Measurements from ENCODE around the gene TBC1D30.

Gene TBC1D30

DNA sequence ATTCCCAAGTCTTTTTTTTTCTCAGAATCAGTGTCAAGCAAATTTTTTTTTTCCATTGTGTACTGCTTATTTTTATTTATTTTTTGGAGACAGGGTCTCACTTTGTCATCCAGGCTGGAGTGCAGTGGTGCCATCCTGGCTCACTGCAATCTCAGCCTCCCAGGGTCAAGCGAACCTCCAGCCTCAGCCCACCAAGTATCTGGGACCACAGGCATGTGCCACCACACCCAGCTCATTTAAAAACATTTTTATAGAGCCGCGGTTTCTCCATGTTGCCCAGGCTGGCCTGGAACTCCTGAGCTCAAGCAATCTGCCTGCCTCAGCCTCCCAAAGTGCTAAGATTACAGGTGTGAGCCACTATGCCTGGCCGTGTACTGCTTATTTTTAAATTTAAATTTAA, 68.1 kb downstream of the TBC1D30 start:
- in situ Hi-C loops (cut with HindIII; ENCODE audit: low pct_ligation_motif_present, low pct_unique_long_range_greater_than_20kb, low sequenced_read_pairs) = no loop called here
- DNase-seq = no peak

- in situ Hi-C loops (cut with HindIII; ENCODE audit: low pct_ligation_motif_present, low pct_unique_long_range_greater_than_20kb, low sequenced_read_pairs) = no loop called here
- DNase-seq = no peak
Measured at GRCh38 chr12:64893961-64894360, 69.5 kb downstream of the TBC1D30 start.

- in situ Hi-C loops (cut with HindIII; ENCODE audit: low pct_ligation_motif_present, low pct_unique_long_range_greater_than_20kb, low sequenced_read_pairs) = no loop called here
- no peak for DNase-seq
Measured at GRCh38 chr12:64894827-64895475, 70.5 kb downstream of the TBC1D30 start.

- in situ Hi-C loops (cut with HindIII; ENCODE audit: low pct_ligation_motif_present, low pct_unique_long_range_greater_than_20kb, low sequenced_read_pairs) = no loop called here
Measured at GRCh38 chr12:64895526-64895925, 71.1 kb downstream of the TBC1D30 start.

GRCh38 chr12:64900540-64900939, 76.1 kb downstream of the TBC1D30 start:
- no peak for DNase-seq
- in situ Hi-C loops (cut with HindIII; ENCODE audit: low pct_ligation_motif_present, low pct_unique_long_range_greater_than_20kb, low sequenced_read_pairs) = no loop called here

More at GRCh38 chr12:64895526-64895925, 71.1 kb downstream of the TBC1D30 start:
- DNase-seq = no peak

- in situ Hi-C loops (cut with HindIII; ENCODE audit: low pct_ligation_motif_present, low pct_unique_long_range_greater_than_20kb, low sequenced_read_pairs) = no loop called here
- no peak for DNase-seq
Measured at GRCh38 chr12:64903479-64904152, 79.2 kb downstream of the TBC1D30 start.

GRCh38 chr12:64907097-64907496, 82.7 kb downstream of the TBC1D30 start:
- in situ Hi-C loops (cut with HindIII; ENCODE audit: low pct_ligation_motif_present, low pct_unique_long_range_greater_than_20kb, low sequenced_read_pairs) = no loop called here
- no peak for DNase-seq

DNA sequence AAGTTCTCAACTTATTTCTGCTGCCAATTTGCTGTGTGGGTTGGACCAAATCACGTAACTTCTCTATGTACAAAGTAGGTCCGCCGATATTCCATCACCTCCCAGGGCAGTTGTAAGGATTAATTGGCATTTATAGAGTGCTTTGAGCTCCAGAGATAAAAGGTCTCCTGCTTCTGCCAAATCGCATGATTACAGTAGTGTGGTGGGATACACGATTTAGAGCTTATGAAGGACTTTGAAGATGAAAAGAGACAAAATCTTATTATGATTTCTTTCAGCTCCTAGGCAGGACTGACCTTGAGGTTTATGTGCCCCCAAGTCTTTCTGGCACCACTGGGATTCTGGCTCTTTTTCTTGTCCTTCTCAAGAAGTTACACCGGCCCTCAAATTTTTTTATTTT, 84.7 kb downstream of the TBC1D30 start:
- in situ Hi-C loops (cut with HindIII; ENCODE audit: low pct_ligation_motif_present, low pct_unique_long_range_greater_than_20kb, low sequenced_read_pairs) = no loop called here
- DNase-seq = no peak

GRCh38 chr12:64911081-64911480, 86.6 kb downstream of the TBC1D30 start:
- in situ Hi-C loops (cut with HindIII; ENCODE audit: low pct_ligation_motif_present, low pct_unique_long_range_greater_than_20kb, low sequenced_read_pairs) = no loop called here
- DNase-seq = no peak

DNA sequence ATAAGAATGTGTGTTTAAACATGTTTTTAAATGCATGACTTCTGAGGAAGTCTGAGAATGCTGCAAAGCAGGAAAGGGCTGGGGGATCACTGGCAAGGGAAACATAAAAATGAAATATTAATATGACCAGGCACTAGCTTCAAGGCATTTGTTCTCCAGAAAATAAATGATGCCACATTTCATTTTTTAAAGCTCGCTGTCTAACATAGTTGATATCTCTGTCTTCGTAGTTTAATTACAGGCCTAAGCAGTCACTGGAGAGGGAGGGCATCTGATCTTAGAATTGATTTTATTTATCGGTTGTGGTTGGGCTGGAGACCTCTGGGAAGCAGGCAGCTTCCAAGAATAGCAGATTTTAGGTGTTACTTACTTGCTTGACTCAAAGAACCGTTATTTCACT, 87.5 kb downstream of the TBC1D30 start:
- DNase-seq = no peak
- in situ Hi-C loops (cut with HindIII; ENCODE audit: low pct_ligation_motif_present, low pct_unique_long_range_greater_than_20kb, low sequenced_read_pairs) = no loop called here

DNA sequence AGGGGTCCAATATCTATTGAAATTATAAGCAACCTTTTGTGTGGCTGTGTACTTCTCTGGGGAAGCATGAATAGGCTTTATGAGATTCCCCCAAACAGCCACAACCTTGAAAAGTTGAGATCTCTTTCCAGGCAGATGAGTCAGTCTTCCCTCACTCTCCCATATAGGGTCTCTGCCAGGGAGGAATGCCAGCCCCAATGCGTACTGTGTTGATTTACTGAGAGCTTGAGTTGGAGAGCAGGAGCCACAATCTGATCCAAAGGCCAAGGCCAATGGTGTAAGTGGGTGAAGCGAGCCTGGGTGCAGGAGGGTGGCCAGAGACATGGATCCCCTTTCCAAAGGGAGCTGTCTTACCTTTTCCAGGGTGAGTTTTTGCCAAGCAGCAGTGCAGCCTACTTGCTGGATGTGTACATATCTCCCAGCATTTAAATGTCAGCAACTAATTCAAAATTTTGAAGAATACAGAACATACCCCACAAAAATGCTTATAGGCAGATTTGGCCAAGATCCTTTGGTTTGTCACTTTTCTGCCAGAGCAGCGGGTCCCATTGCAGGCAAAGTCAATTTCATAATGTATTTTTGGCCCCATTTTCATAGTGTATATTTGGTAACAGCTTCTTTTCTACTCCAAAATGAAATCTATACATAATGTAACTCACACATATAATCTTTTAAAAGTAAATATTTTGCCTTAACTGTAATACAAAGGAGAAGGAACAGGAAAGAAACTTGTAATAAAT, 88.2 kb downstream of the TBC1D30 start:
- DNase-seq = no peak
- in situ Hi-C loops (cut with HindIII; ENCODE audit: low pct_ligation_motif_present, low pct_unique_long_range_greater_than_20kb, low sequenced_read_pairs) = no loop called here

GRCh38 chr12:64915242-64915641, 90.8 kb downstream of the TBC1D30 start:
- in situ Hi-C loops (cut with HindIII; ENCODE audit: low pct_ligation_motif_present, low pct_unique_long_range_greater_than_20kb, low sequenced_read_pairs) = no loop called here
- DNase-seq = no peak

DNA sequence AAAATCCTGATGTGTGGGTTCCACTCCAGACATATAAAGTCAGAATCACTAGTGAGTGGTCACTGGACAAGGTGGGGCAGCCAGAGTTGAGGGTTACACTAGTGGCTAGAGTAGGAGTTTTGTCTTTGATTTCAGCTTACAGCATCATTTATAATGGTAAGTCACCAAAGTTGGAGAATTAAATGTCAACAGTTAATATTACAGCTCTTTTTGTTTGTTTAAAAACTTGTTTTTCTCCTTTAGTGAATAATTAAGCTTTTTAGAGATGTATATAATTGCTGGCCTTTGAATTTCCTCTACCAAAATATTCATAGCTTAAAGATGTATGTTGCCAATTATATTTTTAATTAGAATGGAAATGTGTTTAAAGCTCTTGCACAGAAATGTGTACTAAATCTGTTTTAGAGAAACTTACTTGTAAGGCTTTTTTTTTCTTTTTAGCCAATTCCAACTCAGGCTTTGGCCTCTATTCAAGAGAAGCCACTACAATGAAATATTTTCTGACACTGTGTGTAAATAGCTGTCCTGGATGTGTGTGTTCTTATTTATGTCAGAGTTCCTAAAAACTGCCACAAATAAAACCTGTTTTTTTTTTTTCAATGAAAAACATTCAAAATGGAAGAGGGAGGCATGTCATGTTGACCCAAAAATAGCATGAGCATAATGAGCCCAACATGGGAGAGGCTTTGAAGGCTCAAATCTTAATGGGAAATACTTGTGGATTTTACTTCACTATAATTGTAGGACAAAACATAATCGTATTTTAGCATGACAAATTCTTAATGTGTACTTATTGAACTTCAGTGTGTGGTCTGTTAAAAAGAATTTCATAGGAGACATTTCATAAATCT, 92.2 kb downstream of the TBC1D30 start:
- DNase-seq = no peak
- in situ Hi-C loops (cut with HindIII; ENCODE audit: low pct_ligation_motif_present, low pct_unique_long_range_greater_than_20kb, low sequenced_read_pairs) = no loop called here

GRCh38 chr12:64918344-64918743, 93.9 kb downstream of the TBC1D30 start:
- in situ Hi-C loops (cut with HindIII; ENCODE audit: low pct_ligation_motif_present, low pct_unique_long_range_greater_than_20kb, low sequenced_read_pairs) = no loop called here
- no peak for DNase-seq

GRCh38 chr12:64918801-64919200, 94.4 kb downstream of the TBC1D30 start:
- in situ Hi-C loops (cut with HindIII; ENCODE audit: low pct_ligation_motif_present, low pct_unique_long_range_greater_than_20kb, low sequenced_read_pairs) = no loop called here
- DNase-seq = no peak

DNA sequence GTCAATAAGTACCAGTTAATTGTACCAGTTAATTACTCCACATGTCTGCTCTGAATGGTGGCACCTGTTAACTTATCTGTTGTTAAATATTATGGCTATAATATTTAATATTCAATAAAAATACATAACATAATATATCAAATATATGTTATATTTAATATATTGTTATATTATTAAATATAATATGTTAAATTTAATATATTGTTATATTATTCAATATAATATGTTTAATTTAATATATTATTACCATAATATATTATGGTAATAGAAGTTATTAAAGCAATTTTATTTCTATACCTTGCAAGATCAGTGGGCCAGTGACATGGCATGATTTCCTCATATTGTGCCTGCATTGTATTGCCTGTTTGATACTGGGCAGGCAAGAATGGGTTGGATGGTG, 98.4 kb downstream of the TBC1D30 start:
- in situ Hi-C loops (cut with HindIII; ENCODE audit: low pct_ligation_motif_present, low pct_unique_long_range_greater_than_20kb, low sequenced_read_pairs) = no loop called here
- no peak for DNase-seq

DNA sequence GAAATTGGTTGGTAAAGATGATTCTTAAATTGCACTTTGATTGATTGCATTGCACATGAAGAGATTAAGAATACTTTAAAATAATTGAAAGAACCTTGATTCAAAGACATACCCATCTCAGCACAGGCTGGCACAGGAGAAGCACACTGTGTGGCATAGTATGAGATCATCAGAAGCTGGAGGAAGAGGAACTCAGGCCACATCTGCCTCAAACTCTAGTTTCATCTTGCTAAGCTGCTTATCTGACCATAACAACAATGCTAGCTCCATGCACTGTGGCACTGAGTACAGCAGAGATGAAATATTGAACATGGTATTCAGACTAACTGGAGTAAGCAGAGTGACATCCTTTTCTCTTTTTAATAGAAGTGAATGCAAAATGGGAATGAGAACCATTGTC, 99.1 kb downstream of the TBC1D30 start:
- no peak for DNase-seq
- in situ Hi-C loops (cut with HindIII; ENCODE audit: low pct_ligation_motif_present, low pct_unique_long_range_greater_than_20kb, low sequenced_read_pairs) = no loop called here

Data from ACHN (cell line).